ENCODE measurements around the gene OR52I1.

OR52I1 gene

GRCh38 chr11:4619514-4619913 lies 25.7 kb downstream of the OR52I1 start:
- Mint-ChIP-seq H3K27me3 (ENCODE audit: low read depth) (peaks cover 5% of the 10 kb centered on the region), H3K27ac (no peak overlapping the region), H3K4me3 (no peak overlapping the region), H3K4me1 (no peaks in the 10 kb centered on the region), H3K36me3 (ENCODE audit: low read depth) (no peaks in the 10 kb centered on the region), H3K9me3 (peaks cover 6% of the 10 kb centered on the region)
- no peak for TF ChIP-seq CTCF (IDR thresholded peaks at IDR 0.05; ENCODE audit: unreplicated experiment in 3 of 3)

- H3K27ac Mint-ChIP-seq = no peak overlapping the region
- no peaks in the 10 kb centered on the region for H3K4me1 Mint-ChIP-seq
- peaks cover 16% of the 10 kb centered on the region for H3K9me3 Mint-ChIP-seq
- H3K27me3 Mint-ChIP-seq (ENCODE audit: low read depth) = peaks cover 4% of the 10 kb centered on the region
- H3K4me3 Mint-ChIP-seq = no peak overlapping the region
- H3K36me3 Mint-ChIP-seq (ENCODE audit: low read depth) = no peaks in the 10 kb centered on the region
- peak; percentile 57 to 74 (median 66) for TF ChIP-seq CTCF (IDR thresholded peaks at IDR 0.05; ENCODE audit: unreplicated experiment in 3 of 3)
Measured at GRCh38 chr11:4626207-4627099, 32.6 kb downstream of the OR52I1 start.

- peaks cover 4% of the 10 kb centered on the region for H3K9me3 Mint-ChIP-seq
- no peak overlapping the region for H3K27ac Mint-ChIP-seq
- H3K4me3 Mint-ChIP-seq = no peak overlapping the region
- no peaks in the 10 kb centered on the region for H3K36me3 Mint-ChIP-seq (ENCODE audit: low read depth)
- no peak for TF ChIP-seq CTCF (IDR thresholded peaks at IDR 0.05; ENCODE audit: unreplicated experiment in 3 of 3)
- no peaks in the 10 kb centered on the region for H3K4me1 Mint-ChIP-seq
- no peaks in the 10 kb centered on the region for H3K27me3 Mint-ChIP-seq (ENCODE audit: low read depth)
Measured at GRCh38 chr11:4636136-4636535, 42.3 kb downstream of the OR52I1 start.

- no peak within 1 kb of the TSS for H3K27ac Mint-ChIP-seq
- H3K9me3 Mint-ChIP-seq = no peaks in the 10 kb centered on the region
- TF ChIP-seq CTCF (IDR thresholded peaks at IDR 0.05; ENCODE audit: unreplicated experiment in 3 of 3) = peak; percentile 82 to 93 (median 92)
- H3K27me3 Mint-ChIP-seq (ENCODE audit: low read depth) = no peaks in the 10 kb centered on the region
- H3K4me1 Mint-ChIP-seq = no peaks in the 10 kb centered on the region
- no peaks in the 10 kb centered on the region for H3K36me3 Mint-ChIP-seq (ENCODE audit: low read depth)
- no peak within 1 kb of the TSS for H3K4me3 Mint-ChIP-seq
Measured at GRCh38 chr11:4636962-4637661, 43.3 kb downstream of the OR52I1 start, which contains the start of gene OR51D1. OR51D1 (plus strand) TSS chr11:4637477; CDS start chr11:4639791, 2,314 bp downstream.

GRCh38 chr11:4637662-4638047 lies 43.8 kb downstream of the OR52I1 start:
- H3K4me1 Mint-ChIP-seq = peaks cover 1% of the 10 kb centered on the region
- no peak overlapping the region for H3K4me3 Mint-ChIP-seq
- no peaks in the 10 kb centered on the region for H3K36me3 Mint-ChIP-seq (ENCODE audit: low read depth)
- no peaks in the 10 kb centered on the region for H3K27me3 Mint-ChIP-seq (ENCODE audit: low read depth)
- H3K27ac Mint-ChIP-seq = no peak overlapping the region
- no peak for TF ChIP-seq CTCF (IDR thresholded peaks at IDR 0.05; ENCODE audit: unreplicated experiment in 3 of 3)
- no peaks in the 10 kb centered on the region for H3K9me3 Mint-ChIP-seq
